ENCODE results near the gene STXBP6.

DNA sequence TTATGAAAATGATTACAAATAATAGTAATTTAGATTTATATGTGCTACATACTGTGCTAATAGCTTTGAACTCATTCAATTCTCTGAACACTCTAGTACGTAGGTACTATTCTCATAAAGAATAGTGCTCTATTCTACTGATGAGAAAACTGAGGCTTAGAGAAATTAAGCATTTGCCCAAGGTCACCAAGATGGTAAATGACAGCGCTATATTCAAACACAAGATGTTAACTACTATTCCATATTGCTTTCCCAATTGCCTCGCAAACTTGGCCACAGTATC, 233.1 kb downstream of the STXBP6 start:
- TF ChIP-seq, protein P1, sequence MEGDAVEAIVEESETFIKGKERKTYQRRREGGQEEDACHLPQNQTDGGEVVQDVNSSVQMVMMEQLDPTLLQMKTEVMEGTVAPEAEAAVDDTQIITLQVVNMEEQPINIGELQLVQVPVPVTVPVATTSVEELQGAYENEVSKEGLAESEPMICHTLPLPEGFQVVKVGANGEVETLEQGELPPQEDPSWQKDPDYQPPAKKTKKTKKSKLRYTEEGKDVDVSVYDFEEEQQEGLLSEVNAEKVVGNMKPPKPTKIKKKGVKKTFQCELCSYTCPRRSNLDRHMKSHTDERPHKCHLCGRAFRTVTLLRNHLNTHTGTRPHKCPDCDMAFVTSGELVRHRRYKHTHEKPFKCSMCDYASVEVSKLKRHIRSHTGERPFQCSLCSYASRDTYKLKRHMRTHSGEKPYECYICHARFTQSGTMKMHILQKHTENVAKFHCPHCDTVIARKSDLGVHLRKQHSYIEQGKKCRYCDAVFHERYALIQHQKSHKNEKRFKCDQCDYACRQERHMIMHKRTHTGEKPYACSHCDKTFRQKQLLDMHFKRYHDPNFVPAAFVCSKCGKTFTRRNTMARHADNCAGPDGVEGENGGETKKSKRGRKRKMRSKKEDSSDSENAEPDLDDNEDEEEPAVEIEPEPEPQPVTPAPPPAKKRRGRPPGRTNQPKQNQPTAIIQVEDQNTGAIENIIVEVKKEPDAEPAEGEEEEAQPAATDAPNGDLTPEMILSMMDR (IDR thresholded peaks at IDR 0.05) = no peak
- no peak for TF ChIP-seq POLR2A (IDR thresholded peaks at IDR 0.05)
